ENCODE data around the gene APLP2. TPM values are rescaled to one million over a fixed set of nuclear protein-coding genes. Genes with fewer than 3 reads are reported as not detected.

APLP2 gene
- total and polyA plus RNA-seq, 2 of the 4 experiments (the other 2 are of a cell fraction), result 127 to 235 TPM

DNA sequence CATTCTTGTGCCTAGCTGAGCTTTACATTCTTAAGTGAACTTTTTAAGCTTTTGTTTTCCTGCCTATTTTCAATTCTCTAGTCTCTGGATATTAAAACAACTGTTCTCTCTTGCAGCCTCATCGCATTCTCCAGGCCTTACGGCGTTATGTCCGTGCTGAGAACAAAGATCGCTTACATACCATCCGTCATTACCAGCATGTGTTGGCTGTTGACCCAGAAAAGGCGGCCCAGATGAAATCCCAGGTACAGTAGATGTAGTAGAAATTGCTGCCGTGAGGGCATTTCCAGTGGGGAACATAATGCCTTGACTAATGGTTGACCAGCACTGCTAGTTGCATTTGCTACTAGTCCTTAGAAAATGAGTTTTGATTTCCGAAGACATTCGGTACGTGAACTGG lies 60.2 kb downstream of the APLP2 start:
- Histone ChIP-seq H4K20me1 (ENCODE audit: insufficient read depth, low read length) (no peaks in the 10 kb centered on the region; the same call in 1 of the 2 replicates), H3K79me1 (ENCODE audit: low read depth in 1 of 2, low read length in 2 of 2) (peaks cover 0 to 3% of the 10 kb centered on the region in 2 experiments; a peak in 1 of 4 replicates), H2AK5ac (ENCODE audit: low read depth, low read length) (no peak overlapping the region), H2BK5ac (ENCODE audit: low read depth, low read length, poor library complexity, severe bottlenecking) (no peak overlapping the region), H2BK120ac (ENCODE audit: low read depth, low read length) (no peak overlapping the region), H2BK15ac (ENCODE audit: low read depth, low read length) (no peak overlapping the region), H2AFZ (replicated peaks; ENCODE audit: low read length, poor library complexity) (no peak overlapping the region), H3K9me1 (ENCODE audit: insufficient read depth, low read length) (no peaks in the 10 kb centered on the region), H3K9ac (ENCODE audit: low read depth, low read length) (no peak overlapping the region), H2BK20ac (ENCODE audit: low read depth, low read length) (no peak overlapping the region), H3K9me3 (ENCODE audit: control insufficient read depth, insufficient read depth, low read length) (no peaks in the 10 kb centered on the region), H3K36me3 (ENCODE audit: control insufficient read depth, insufficient read depth, low read length) (peaks cover 49% of the 10 kb centered on the region), H4K5ac (ENCODE audit: low read depth, low read length) (no peak overlapping the region), H4K8ac (ENCODE audit: low read depth in 2 of 2, low read length in 2 of 2) (no peak overlapping the region), H3K4me2 (ENCODE audit: low read depth, low read length) (no peak overlapping the region), H3K23ac (ENCODE audit: low read depth, low read length) (no peak overlapping the region), H3K4me3 (ENCODE audit: insufficient read depth, low read depth, low read length) (no peak overlapping the region), H4K91ac (ENCODE audit: insufficient read depth, low read depth, low read length) (no peak overlapping the region), H3K4me1 (ENCODE audit: control insufficient read depth, insufficient read depth, low read length) (no peaks in the 10 kb centered on the region; the same call in 1 of the 2 replicates), H3K56ac (ENCODE audit: extremely low read depth, insufficient read depth, low read length) (no peak overlapping the region), H3K18ac (ENCODE audit: low read depth, low read length) (no peak overlapping the region), H3K27ac (ENCODE audit: insufficient read depth, low read length) (no peak overlapping the region), H3K27me3 (ENCODE audit: control insufficient read depth, insufficient read depth, low read length) (no peaks in the 10 kb centered on the region), H3K4ac (ENCODE audit: low read depth, low read length) (no peak overlapping the region), H3K14ac (replicated peaks; ENCODE audit: low read depth, low read length) (no peak overlapping the region), H2AK9ac (replicated peaks; ENCODE audit: low read depth, low read length, poor library complexity) (no peak overlapping the region)
- ATAC-seq (ENCODE audit: low read depth), result no peak
- in situ Hi-C loops (cut with MboI; ENCODE audit: low sequenced_read_pairs), result loop anchor here (5.0 kb wide), 1 partner anchor 203 kb away; no protein-coding TSS in a partner anchor
- no peak for DNase-seq
- dilution Hi-C loops (cut with HindIII; ENCODE audit: low sequenced_read_pairs, unreplicated experiment), result loop anchor here (25.0 kb wide), 1 partner anchor 193 kb away; no protein-coding TSS in a partner anchor
- CTCF ChIA-PET, result interaction anchor here (1.5 to 1.8 kb wide), 3 partner anchors 179 to 208 kb away, joined by 3 to 6 read pairs (median 3); no protein-coding TSS in a partner anchor
- intact Hi-C loops (cut with micrococcal nuclease), result loop anchor here (2.0 kb wide), 1 partner anchor 363 kb away; no protein-coding TSS in a partner anchor
- no TSS peak for BruUV-seq (replicated peaks)
- TF ChIP-seq CEBPB (IDR thresholded peaks at IDR 0.05; ENCODE audit: low read depth, low read length) (no peak), CHD1 (IDR thresholded peaks at IDR 0.05; ENCODE audit: low read depth, low read length) (no peak), FOS (IDR thresholded peaks at IDR 0.05; ENCODE audit: low read depth, low read length) (no peak), POLR2A (IDR thresholded peaks at IDR 0.05; ENCODE audit: low read depth, low read length) (no peak), RAD21 (IDR thresholded peaks at IDR 0.05; ENCODE audit: low read length) (no peak), SMC3 (IDR thresholded peaks at IDR 0.05; ENCODE audit: low read depth, low read length) (no peak), RFX5 (IDR thresholded peaks at IDR 0.05; ENCODE audit: low read depth, low read length) (no peak), RCOR1 (IDR thresholded peaks at IDR 0.05; ENCODE audit: insufficient replicate concordance, low read length) (no peak), BHLHE40 (IDR thresholded peaks at IDR 0.05; ENCODE audit: low read depth, low read length) (no peak), MXI1 (IDR thresholded peaks at IDR 0.05; ENCODE audit: borderline replicate concordance, low read depth, low read length) (no peak), NFE2L2 (IDR thresholded peaks at IDR 0.05; ENCODE audit: low read depth, low read length) (no peak)
- TF ChIP-seq, protein P1, sequence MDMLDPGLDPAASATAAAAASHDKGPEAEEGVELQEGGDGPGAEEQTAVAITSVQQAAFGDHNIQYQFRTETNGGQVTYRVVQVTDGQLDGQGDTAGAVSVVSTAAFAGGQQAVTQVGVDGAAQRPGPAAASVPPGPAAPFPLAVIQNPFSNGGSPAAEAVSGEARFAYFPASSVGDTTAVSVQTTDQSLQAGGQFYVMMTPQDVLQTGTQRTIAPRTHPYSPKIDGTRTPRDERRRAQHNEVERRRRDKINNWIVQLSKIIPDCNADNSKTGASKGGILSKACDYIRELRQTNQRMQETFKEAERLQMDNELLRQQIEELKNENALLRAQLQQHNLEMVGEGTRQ (IDR thresholded peaks at IDR 0.05; ENCODE audit: low read depth, low read length), result no peak
- TF ChIP-seq, protein P2, sequence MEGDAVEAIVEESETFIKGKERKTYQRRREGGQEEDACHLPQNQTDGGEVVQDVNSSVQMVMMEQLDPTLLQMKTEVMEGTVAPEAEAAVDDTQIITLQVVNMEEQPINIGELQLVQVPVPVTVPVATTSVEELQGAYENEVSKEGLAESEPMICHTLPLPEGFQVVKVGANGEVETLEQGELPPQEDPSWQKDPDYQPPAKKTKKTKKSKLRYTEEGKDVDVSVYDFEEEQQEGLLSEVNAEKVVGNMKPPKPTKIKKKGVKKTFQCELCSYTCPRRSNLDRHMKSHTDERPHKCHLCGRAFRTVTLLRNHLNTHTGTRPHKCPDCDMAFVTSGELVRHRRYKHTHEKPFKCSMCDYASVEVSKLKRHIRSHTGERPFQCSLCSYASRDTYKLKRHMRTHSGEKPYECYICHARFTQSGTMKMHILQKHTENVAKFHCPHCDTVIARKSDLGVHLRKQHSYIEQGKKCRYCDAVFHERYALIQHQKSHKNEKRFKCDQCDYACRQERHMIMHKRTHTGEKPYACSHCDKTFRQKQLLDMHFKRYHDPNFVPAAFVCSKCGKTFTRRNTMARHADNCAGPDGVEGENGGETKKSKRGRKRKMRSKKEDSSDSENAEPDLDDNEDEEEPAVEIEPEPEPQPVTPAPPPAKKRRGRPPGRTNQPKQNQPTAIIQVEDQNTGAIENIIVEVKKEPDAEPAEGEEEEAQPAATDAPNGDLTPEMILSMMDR (conservative IDR thresholded peaks at IDR 0.05; ENCODE audit: low read depth, low read length), result no peak
- TF ChIP-seq, protein P3, sequence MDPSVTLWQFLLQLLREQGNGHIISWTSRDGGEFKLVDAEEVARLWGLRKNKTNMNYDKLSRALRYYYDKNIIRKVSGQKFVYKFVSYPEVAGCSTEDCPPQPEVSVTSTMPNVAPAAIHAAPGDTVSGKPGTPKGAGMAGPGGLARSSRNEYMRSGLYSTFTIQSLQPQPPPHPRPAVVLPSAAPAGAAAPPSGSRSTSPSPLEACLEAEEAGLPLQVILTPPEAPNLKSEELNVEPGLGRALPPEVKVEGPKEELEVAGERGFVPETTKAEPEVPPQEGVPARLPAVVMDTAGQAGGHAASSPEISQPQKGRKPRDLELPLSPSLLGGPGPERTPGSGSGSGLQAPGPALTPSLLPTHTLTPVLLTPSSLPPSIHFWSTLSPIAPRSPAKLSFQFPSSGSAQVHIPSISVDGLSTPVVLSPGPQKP (IDR thresholded peaks at IDR 0.05; ENCODE audit: borderline replicate concordance, low read depth, low read length), result no peak
- POLR2A ChIA-PET (ENCODE audit: unreplicated experiment), result no interaction called here
- WGBS, 2 experiments (ENCODE audit: extremely low coverage in 2 of 2, insufficient read length in 1 of 2), result 100% methylated on average over 1 of the region's 11 CpGs; no CpG with 5 or more reads in 1 of the 2 experiments
